Stimulated activated effector memory CD8-positive, alpha-beta T cell treated with anti-CD3 and anti-CD28 coated beads, Interleukin-12 subunit alpha, Interleukin-12 subunit beta, amount 100 ng/mL, for 72 hours (primary cell): ENCODE measurements around the gene GOLGA8Q.
A peak's percentile ranks its signal among the peaks of the same experiment; 100 is the strongest.
"Not testable (repeated sequence)": the region's sequence is repeated elsewhere in the genome, so short reads cannot be mapped to it uniquely, and the experiment has no call there.

Experiments used
- ATAC-seq: fragments of 150-1000 bp; cut with Tn5 transposase; 2 replicates; pipeline ENCODE4 v1.10.0; 2021
- DNase-seq, 2 donors: peaks; one replicate each; pipeline ENCODE4 v3.0.0; 2021 to 2022; ENCODE audit warnings: low spot score in 2 of 2
- H3K27ac Mint-ChIP-seq: one replicate; pipeline ENCODE4 v1.8.0; 2022; ENCODE audit warnings: mild to moderate bottlenecking, mixed read lengths
- H3K36me3 Mint-ChIP-seq: one replicate; pipeline ENCODE4 v1.8.0; 2022; ENCODE audit warnings: mild to moderate bottlenecking, mixed read lengths
- H3K4me1 Mint-ChIP-seq: one replicate; pipeline ENCODE4 v1.8.0; 2022; ENCODE audit warnings: mixed read lengths
- H3K4me3 Mint-ChIP-seq: one replicate; pipeline ENCODE4 v1.8.0; 2022; ENCODE audit warnings: mild to moderate bottlenecking, mixed read lengths
- H3K9me3 Mint-ChIP-seq: one replicate; pipeline ENCODE4 v1.8.0; 2022; ENCODE audit warnings: mixed read lengths

Gene GOLGA8Q

GRCh38 chr15:30551750-30552149 lies at the start of gene GOLGA8Q:
GOLGA8Q (plus strand) TSS chr15:30552050; CDS start chr15:30552078, 28 bp downstream.
- not testable (repeated sequence) for H3K36me3 Mint-ChIP-seq, H3K27ac Mint-ChIP-seq, H3K4me1 Mint-ChIP-seq, H3K4me3 Mint-ChIP-seq, ATAC-seq, DNase-seq, H3K9me3 Mint-ChIP-seq

DNA sequence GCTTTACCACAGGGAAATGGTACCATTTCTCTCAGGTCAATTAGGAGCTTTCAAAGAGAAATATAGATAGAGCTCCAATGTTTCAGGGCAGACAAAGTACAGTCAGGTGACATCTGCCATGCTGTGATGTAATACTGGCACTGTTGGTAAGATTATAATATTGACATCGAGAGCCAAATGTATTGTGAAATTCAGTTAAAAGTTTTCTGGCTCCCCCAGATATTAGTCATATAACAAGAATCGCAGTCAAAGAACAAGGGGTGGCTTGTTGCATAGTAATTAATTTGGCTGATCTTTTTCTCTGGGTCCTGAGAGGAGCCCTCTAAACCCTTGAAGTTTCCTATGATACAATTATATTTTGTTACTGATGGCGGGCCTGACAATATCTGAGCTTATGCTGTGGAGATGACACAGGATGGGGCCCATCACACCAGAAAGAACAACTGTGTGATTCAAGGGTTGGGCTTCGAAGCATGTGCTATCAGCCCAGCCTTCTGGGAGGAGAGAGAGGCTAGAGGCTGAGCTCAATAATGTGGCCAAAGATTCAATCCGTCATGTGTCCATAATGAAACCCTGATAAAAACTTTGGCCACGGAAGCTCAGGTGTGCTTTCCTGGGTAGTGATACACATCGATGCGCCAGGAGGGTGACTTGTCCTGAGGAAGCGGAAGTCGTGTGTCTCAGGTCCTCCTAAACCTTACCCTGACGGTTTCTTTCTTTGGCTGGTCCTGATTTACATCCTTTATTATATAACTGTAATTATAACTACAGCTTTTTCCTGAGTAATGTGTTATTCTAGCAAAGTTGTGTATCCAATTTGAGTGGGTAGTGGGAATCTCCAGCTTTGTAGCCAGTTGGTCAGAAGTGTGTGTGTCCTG lies 48.7 kb upstream of the GOLGA8Q start:
- not testable (repeated sequence) for H3K9me3 Mint-ChIP-seq, ATAC-seq, H3K27ac Mint-ChIP-seq, DNase-seq, H3K36me3 Mint-ChIP-seq, H3K4me1 Mint-ChIP-seq, H3K4me3 Mint-ChIP-seq

DNA sequence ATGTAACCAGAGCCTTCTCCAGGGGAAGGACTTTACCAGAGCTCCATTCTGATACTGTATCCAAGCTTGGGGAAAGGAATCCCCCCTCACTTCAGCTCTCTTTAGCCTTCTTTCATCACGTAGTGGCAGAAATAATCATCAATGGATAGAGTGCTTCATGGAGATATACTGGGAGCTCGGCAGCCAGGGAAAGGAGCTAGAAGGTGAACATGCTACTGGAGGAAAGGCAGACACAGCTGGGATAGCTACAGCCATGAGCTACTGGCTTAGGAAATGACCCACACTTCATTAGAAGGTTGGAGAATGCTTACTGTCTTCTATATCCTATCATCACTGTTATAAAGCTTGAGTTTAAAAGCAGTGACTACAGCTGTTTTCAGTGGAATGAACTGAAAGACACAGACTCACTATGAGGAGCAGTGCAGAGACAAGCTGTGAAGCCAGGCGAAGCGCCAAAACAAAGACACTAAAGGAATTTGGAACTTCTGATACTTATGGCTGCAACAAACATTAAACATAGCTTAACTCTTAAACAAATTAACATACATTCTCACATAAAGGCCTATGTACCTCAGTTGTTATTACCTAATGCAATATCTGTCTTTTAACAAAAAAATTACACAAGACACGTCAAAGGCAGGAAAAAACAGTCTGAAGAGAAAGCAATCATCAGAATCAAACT lies 47.5 kb upstream of the GOLGA8Q start:
- H3K36me3 Mint-ChIP-seq, H3K4me1 Mint-ChIP-seq, H3K4me3 Mint-ChIP-seq, DNase-seq, H3K9me3 Mint-ChIP-seq, ATAC-seq, H3K27ac Mint-ChIP-seq: not testable (repeated sequence)

GRCh38 chr15:30514545-30514944 lies 37.3 kb upstream of the GOLGA8Q start:
- not testable (repeated sequence) for H3K9me3 Mint-ChIP-seq, H3K4me3 Mint-ChIP-seq, H3K27ac Mint-ChIP-seq, H3K36me3 Mint-ChIP-seq, ATAC-seq, H3K4me1 Mint-ChIP-seq, DNase-seq

DNA sequence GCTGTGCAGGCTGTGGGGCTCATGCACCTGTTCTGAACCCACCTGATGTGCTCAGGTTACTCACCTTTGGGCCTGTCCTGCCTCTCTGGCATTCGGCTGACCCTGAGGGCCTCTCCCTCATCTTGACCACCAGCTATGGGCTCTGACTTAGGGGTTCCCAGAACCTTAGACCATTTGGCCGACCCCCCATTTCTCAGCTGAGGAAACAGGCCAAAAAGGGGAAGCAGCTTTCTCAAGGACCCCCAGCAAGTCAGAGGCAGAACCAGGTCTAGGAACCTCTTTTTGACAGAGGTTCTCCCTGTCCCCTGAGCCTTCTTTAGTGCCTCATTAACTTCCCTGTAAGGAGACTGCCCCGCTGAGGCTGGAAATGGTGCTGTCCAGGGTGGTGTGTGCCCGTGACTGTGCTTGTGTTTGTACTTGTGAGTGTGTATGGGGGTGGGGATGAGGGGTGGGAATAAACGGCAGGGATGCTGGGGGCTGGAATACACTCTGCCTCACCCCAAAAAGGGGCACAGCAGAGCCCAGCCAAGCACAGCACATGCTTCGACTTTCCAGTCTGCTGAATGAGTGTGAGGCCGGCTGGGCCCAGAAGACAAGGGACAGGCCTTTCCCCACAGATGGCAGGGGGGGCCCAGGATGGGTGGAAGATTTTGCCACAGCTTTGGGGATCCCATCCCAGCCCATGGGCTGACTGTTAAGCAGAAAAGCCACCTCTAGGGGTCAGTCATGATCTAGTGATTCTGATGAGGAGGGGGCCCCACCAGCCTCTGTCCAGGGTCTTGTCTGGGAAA lies 28.2 kb upstream of the GOLGA8Q start:
- H3K4me1 Mint-ChIP-seq, H3K9me3 Mint-ChIP-seq, H3K36me3 Mint-ChIP-seq, ATAC-seq, H3K4me3 Mint-ChIP-seq, DNase-seq, H3K27ac Mint-ChIP-seq: not testable (repeated sequence)

GRCh38 chr15:30525912-30526311 lies 25.9 kb upstream of the GOLGA8Q start:
- not testable (repeated sequence) for H3K27ac Mint-ChIP-seq, H3K4me1 Mint-ChIP-seq, H3K4me3 Mint-ChIP-seq, ATAC-seq, DNase-seq, H3K36me3 Mint-ChIP-seq, H3K9me3 Mint-ChIP-seq

- DNase-seq, H3K27ac Mint-ChIP-seq, ATAC-seq, H3K36me3 Mint-ChIP-seq, H3K4me3 Mint-ChIP-seq, H3K9me3 Mint-ChIP-seq, H3K4me1 Mint-ChIP-seq: not testable (repeated sequence)
Measured at GRCh38 chr15:30529049-30529448, 22.8 kb upstream of the GOLGA8Q start.

DNA sequence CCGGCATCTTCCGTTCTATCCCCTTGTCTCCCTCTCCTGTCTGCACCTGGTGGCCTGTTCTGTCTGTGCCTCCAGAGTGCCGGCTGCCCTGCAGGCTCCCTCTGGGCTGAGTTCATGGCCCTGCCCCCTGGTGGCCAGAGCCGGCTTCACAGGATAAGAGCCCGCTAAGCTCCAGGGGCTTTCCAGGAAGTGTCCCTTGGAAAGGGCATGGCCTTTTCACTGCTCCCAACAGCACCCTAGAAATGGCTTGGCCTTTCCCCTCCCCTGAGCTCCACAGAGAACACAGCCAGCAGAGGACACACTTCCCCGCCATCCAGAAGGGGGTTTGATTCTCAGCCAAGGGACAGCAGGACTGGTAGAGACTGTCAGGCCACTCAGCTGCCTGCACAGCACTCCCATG lies 15.1 kb downstream of the GOLGA8Q start:
- H3K4me1 Mint-ChIP-seq, H3K36me3 Mint-ChIP-seq, H3K4me3 Mint-ChIP-seq, H3K27ac Mint-ChIP-seq, H3K9me3 Mint-ChIP-seq: not testable (repeated sequence)
- DNase-seq (peak in 1 of 2 donors; percentile 49), ATAC-seq (peak; percentile 62)

- H3K36me3 Mint-ChIP-seq, H3K4me1 Mint-ChIP-seq, H3K27ac Mint-ChIP-seq, H3K4me3 Mint-ChIP-seq, H3K9me3 Mint-ChIP-seq, DNase-seq: not testable (repeated sequence)
- ATAC-seq: peak; percentile 65
Measured at GRCh38 chr15:30573012-30573491, 21.2 kb downstream of the GOLGA8Q start.

GRCh38 chr15:30579394-30579970 lies 27.6 kb downstream of the GOLGA8Q start:
- not testable (repeated sequence) for H3K36me3 Mint-ChIP-seq, H3K27ac Mint-ChIP-seq, ATAC-seq, DNase-seq, H3K4me3 Mint-ChIP-seq, H3K4me1 Mint-ChIP-seq, H3K9me3 Mint-ChIP-seq

GRCh38 chr15:30580716-30581115 lies 28.9 kb downstream of the GOLGA8Q start:
- ATAC-seq, DNase-seq, H3K9me3 Mint-ChIP-seq: not testable (repeated sequence)

GRCh38 chr15:30598953-30599352 lies 47.1 kb downstream of the GOLGA8Q start:
- H3K4me1 Mint-ChIP-seq, H3K9me3 Mint-ChIP-seq, H3K4me3 Mint-ChIP-seq, H3K27ac Mint-ChIP-seq, DNase-seq, ATAC-seq, H3K36me3 Mint-ChIP-seq: not testable (repeated sequence)

More at GRCh38 chr15:30580716-30581115, 28.9 kb downstream of the GOLGA8Q start:
- H3K27ac Mint-ChIP-seq, H3K36me3 Mint-ChIP-seq, H3K4me3 Mint-ChIP-seq, H3K4me1 Mint-ChIP-seq: not testable (repeated sequence)

GRCh38 chr15:30603796-30604195 lies 51.9 kb downstream of the GOLGA8Q start, which contains the start of gene GOLGA8H:
GOLGA8H (plus strand) TSS chr15:30604028; CDS start chr15:30604126, 98 bp downstream.
- H3K4me1 Mint-ChIP-seq, H3K27ac Mint-ChIP-seq, H3K36me3 Mint-ChIP-seq, H3K4me3 Mint-ChIP-seq, ATAC-seq, DNase-seq, H3K9me3 Mint-ChIP-seq: not testable (repeated sequence)
